H1 (cell line): Measurements from ENCODE around the gene TMEM54.

Experiments
- BRCA1 ChIP-seq: IDR thresholded peaks from 2 replicates; pipeline ENCODE4 v1.6.1; 2012; ENCODE audit warnings: low read depth, low read length, improper control_type of control experiment
- CEBPB ChIP-seq: IDR thresholded peaks from 2 replicates; pipeline ENCODE4 v1.6.1; 2012; ENCODE audit warnings: low read depth, low read length
- CTCF ChIP-seq, 3 experiments: IDR thresholded peaks; 1 replicate in 2 of 3; 2 replicates in 1 of 3; pipeline versions ENCODE4 v1.5.1 to v1.6.1; 2011; ENCODE audit warnings: low read length in 3 of 3, mild to moderate bottlenecking in 3 of 3, inconsistent platforms in 2 of 3, low read depth in 1 of 3, moderate library complexity in 1 of 3; ENCODE audit not compliant: insufficient read depth in 1 of 3; ENCODE audit errors: control extremely low read depth in 1 of 3
- EZH2 ChIP-seq: fragments of 200-600 bp; sonication (generic); IDR thresholded peaks from 2 replicates; pipeline ENCODE4 v1.7.1; 2012; ENCODE audit warnings: low read depth, mild to moderate bottlenecking, moderate library complexity, low read length, inconsistent platforms; ENCODE audit not compliant: severe bottlenecking
- HDAC2 ChIP-seq, 2 experiments: fragments of 300-600 bp in 1 of 2; sonication (generic) in 1 of 2; IDR thresholded peaks; 2 replicates each; pipeline ENCODE4 v1.6.1; 2011 to 2012; ENCODE audit warnings: low read depth in 2 of 2, low read length in 2 of 2, mild to moderate bottlenecking in 2 of 2, moderate library complexity in 2 of 2, borderline replicate concordance in 1 of 2, inconsistent platforms in 1 of 2
- KDM5A ChIP-seq: fragments of 200-600 bp; IDR thresholded peaks from 2 replicates; pipeline ENCODE4 v1.7.1; 2012; ENCODE audit warnings: mild to moderate bottlenecking, low read length, inconsistent platforms, mixed read lengths
- POLR2AphosphoS5 ChIP-seq: IDR thresholded peaks from 2 replicates; pipeline ENCODE4 v1.6.1; 2011; ENCODE audit warnings: low read depth, low read length
- RFX5 ChIP-seq: IDR thresholded peaks from 2 replicates; pipeline ENCODE4 v1.6.1; 2011; ENCODE audit warnings: low read depth, low read length, improper control_type of control experiment, borderline replicate concordance
- SIX5 ChIP-seq: IDR thresholded peaks from 2 replicates; pipeline ENCODE4 v1.6.1; 2011; ENCODE audit warnings: mild to moderate bottlenecking, low read depth, low read length
- SRF ChIP-seq: IDR thresholded peaks from 2 replicates; pipeline ENCODE4 v1.6.1; 2011; ENCODE audit warnings: mild to moderate bottlenecking, low read depth, low read length, moderate library complexity
- TAF1 ChIP-seq: IDR thresholded peaks from 2 replicates; pipeline ENCODE4 v1.6.1; 2011; ENCODE audit warnings: mild to moderate bottlenecking, low read depth, low read length
- TEAD4 ChIP-seq: IDR thresholded peaks from 2 replicates; pipeline ENCODE4 v1.6.1; 2012; ENCODE audit warnings: low read depth, low read length, inconsistent platforms, mixed read lengths
- USF2 ChIP-seq: IDR thresholded peaks from 2 replicates; pipeline ENCODE4 v1.6.1; 2011; ENCODE audit warnings: low read length, improper control_type of control experiment

- TF ChIP-seq CTCF (IDR thresholded peaks at IDR 0.05; ENCODE audit: control extremely low read depth in 1 of 3, insufficient read depth in 1 of 3, low read depth in 1 of 3, low read length in 3 of 3) (no peak), POLR2AphosphoS5 (no peak), SRF (no peak), TEAD4 (no peak), USF2 (no peak), EZH2 (no peak), CEBPB (no peak), HDAC2 (IDR thresholded peaks at IDR 0.05; ENCODE audit: borderline replicate concordance in 1 of 2, low read depth in 2 of 2, low read length in 2 of 2) (no peak), BRCA1 (no peak), SIX5 (no peak), KDM5A (no peak), TAF1 (no peak), RFX5 (no peak)
Measured at GRCh38 chr1:32903991-32904785, 3.0 kb upstream of the TMEM54 start.
